Sigmoid colon (tissue), 4 donors: ENCODE results near the gene PELI3.

Source experiments
- EP300 ChIP-seq, 4 donors: sonication (generic); formaldehyde crosslinking; IDR thresholded peaks; one replicate each; pipeline ENCODE4 v1.6.1; 2017; ENCODE audit warnings: antibody characterized with exemption in 4 of 4
- POLR2A ChIP-seq, 2 donors: fragments of 450-650 bp; IDR thresholded peaks; one replicate each; pipeline ENCODE4 v1.6.1; 2016; ENCODE audit warnings: antibody characterized with exemption in 2 of 2, mild to moderate bottlenecking in 2 of 2, moderate library complexity in 2 of 2
- POLR2AphosphoS5 ChIP-seq, 4 donors: sonication (generic); formaldehyde crosslinking; IDR thresholded peaks; one replicate each; pipeline ENCODE4 v1.6.1; 2017; ENCODE audit warnings: antibody characterized with exemption in 4 of 4
- TF ChIP-seq, protein P1 (sequence below), 4 experiments: fragments of 450-650 bp in 3 of 4; fragments of 200-600 bp in 1 of 4; IDR thresholded peaks; one replicate each; pipeline ENCODE4 v1.5.1; 2016 to 2019; ENCODE audit warnings: antibody characterized with exemption in 4 of 4, mild to moderate bottlenecking in 3 of 4, moderate library complexity in 2 of 4

DNA sequence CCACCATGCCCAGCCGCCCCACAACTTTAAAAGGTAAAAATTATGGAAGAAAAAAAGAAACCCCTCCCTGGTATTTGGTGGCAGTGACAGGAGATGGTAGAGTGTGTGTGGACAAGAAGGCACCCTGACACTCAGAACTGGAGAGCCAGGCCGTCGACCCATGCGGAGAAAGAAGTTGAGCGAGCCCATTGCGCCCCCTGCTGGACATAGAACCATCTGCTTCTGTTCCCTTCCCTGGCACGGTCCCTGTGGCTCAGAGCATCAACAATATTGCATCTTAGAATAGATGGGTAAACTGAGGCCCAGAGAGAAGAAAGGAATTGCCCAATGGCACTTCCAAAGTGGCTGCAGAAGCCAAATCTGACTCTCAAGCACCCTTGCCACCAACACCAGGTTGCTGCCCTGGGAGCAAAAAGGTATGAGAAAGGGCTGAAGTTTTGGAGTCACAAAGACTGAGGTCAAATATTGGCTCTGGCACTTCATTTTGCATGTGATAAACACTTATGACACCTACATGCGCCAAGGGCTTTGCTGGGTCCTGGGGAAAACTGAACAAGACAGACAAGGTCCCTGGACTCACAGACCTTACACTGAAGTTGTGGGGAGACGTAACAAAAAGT lies 36.6 kb upstream of the PELI3 start:
- TF ChIP-seq, protein P1, sequence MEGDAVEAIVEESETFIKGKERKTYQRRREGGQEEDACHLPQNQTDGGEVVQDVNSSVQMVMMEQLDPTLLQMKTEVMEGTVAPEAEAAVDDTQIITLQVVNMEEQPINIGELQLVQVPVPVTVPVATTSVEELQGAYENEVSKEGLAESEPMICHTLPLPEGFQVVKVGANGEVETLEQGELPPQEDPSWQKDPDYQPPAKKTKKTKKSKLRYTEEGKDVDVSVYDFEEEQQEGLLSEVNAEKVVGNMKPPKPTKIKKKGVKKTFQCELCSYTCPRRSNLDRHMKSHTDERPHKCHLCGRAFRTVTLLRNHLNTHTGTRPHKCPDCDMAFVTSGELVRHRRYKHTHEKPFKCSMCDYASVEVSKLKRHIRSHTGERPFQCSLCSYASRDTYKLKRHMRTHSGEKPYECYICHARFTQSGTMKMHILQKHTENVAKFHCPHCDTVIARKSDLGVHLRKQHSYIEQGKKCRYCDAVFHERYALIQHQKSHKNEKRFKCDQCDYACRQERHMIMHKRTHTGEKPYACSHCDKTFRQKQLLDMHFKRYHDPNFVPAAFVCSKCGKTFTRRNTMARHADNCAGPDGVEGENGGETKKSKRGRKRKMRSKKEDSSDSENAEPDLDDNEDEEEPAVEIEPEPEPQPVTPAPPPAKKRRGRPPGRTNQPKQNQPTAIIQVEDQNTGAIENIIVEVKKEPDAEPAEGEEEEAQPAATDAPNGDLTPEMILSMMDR (IDR thresholded peaks at IDR 0.05): peak; percentile 76 to 81 (median 80)
- TF ChIP-seq EP300 (IDR thresholded peaks at IDR 0.05): no peak
- TF ChIP-seq POLR2A (IDR thresholded peaks at IDR 0.05): no peak
- TF ChIP-seq POLR2AphosphoS5 (IDR thresholded peaks at IDR 0.05): no peak
